ENCODE data around the gene CCNK.

- TF ChIP-seq EZH2 (IDR thresholded peaks at IDR 0.05; ENCODE audit: borderline replicate concordance, low read depth, low read length, severe bottlenecking) (no peak), CTCF (IDR thresholded peaks at IDR 0.05; ENCODE audit: borderline replicate concordance, extremely low read depth, low read length, poor library complexity, severe bottlenecking) (no peak)
Measured at GRCh38 chr14:99502989-99503421, 21.8 kb downstream of the CCNK start.
